HL-60 (cell line): Measurements from ENCODE around the gene HACD2.

ENCODE experiments used
- CTCF ChIP-seq: IDR thresholded peaks from one replicate; pipeline ENCODE4 v1.5.1; 2011; ENCODE audit warnings: low read length, control low read depth, inconsistent platforms; ENCODE audit not compliant: insufficient read depth
- GABPA ChIP-seq: IDR thresholded peaks from 2 replicates; pipeline ENCODE4 v1.6.1; 2012; ENCODE audit warnings: low read depth
- POLR2AphosphoS5 ChIP-seq: IDR thresholded peaks from 2 replicates; pipeline ENCODE4 v1.6.1; 2012; ENCODE audit warnings: low read depth
- SPI1 ChIP-seq: IDR thresholded peaks from 2 replicates; pipeline ENCODE4 v1.6.1; 2012; ENCODE audit warnings: low read depth, mild to moderate bottlenecking, borderline replicate concordance
- TF ChIP-seq, protein P1 (sequence below): IDR thresholded peaks from 2 replicates; pipeline ENCODE4 v1.6.1; 2012; ENCODE audit warnings: low read depth; ENCODE audit not compliant: insufficient replicate concordance

DNA sequence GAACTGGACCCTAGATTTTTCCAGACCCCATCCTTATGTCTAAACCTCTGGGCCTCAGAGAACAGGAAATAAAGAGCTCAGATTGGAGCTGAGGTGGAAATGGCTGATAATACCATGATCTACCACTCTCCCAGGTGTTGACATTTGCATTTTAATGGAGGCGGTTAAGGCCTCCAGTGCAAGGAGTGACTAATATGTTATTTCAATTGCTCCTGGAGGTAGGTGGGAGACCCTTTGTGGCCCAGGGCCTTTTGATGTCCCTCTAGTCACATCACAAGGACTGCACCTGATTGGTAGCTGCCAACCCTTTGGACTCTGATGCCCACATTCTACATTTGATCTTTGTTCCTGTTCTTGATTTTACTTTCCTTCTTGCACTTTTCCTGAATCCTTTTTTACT lies 127.0 kb downstream of the HACD2 start:
- no peak for TF ChIP-seq CTCF
- TF ChIP-seq GABPA: no peak
- TF ChIP-seq, protein P1, sequence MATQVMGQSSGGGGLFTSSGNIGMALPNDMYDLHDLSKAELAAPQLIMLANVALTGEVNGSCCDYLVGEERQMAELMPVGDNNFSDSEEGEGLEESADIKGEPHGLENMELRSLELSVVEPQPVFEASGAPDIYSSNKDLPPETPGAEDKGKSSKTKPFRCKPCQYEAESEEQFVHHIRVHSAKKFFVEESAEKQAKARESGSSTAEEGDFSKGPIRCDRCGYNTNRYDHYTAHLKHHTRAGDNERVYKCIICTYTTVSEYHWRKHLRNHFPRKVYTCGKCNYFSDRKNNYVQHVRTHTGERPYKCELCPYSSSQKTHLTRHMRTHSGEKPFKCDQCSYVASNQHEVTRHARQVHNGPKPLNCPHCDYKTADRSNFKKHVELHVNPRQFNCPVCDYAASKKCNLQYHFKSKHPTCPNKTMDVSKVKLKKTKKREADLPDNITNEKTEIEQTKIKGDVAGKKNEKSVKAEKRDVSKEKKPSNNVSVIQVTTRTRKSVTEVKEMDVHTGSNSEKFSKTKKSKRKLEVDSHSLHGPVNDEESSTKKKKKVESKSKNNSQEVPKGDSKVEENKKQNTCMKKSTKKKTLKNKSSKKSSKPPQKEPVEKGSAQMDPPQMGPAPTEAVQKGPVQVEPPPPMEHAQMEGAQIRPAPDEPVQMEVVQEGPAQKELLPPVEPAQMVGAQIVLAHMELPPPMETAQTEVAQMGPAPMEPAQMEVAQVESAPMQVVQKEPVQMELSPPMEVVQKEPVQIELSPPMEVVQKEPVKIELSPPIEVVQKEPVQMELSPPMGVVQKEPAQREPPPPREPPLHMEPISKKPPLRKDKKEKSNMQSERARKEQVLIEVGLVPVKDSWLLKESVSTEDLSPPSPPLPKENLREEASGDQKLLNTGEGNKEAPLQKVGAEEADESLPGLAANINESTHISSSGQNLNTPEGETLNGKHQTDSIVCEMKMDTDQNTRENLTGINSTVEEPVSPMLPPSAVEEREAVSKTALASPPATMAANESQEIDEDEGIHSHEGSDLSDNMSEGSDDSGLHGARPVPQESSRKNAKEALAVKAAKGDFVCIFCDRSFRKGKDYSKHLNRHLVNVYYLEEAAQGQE: no peak
- TF ChIP-seq POLR2AphosphoS5: no peak
- TF ChIP-seq SPI1: no peak
